Central memory CD4-positive, alpha-beta T cell (primary cell): ENCODE data around the gene SDK1.

ENCODE experiments used
- DNase-seq: peaks from one replicate; pipeline ENCODE4 v3.0.0; 2022

SDK1 gene

GRCh38 chr7:4265676-4266075 is 964.6 kb downstream of the SDK1 start:
- DNase-seq = no peak

GRCh38 chr7:4266270-4267040 is 965.4 kb downstream of the SDK1 start:
- no peak for DNase-seq

DNA sequence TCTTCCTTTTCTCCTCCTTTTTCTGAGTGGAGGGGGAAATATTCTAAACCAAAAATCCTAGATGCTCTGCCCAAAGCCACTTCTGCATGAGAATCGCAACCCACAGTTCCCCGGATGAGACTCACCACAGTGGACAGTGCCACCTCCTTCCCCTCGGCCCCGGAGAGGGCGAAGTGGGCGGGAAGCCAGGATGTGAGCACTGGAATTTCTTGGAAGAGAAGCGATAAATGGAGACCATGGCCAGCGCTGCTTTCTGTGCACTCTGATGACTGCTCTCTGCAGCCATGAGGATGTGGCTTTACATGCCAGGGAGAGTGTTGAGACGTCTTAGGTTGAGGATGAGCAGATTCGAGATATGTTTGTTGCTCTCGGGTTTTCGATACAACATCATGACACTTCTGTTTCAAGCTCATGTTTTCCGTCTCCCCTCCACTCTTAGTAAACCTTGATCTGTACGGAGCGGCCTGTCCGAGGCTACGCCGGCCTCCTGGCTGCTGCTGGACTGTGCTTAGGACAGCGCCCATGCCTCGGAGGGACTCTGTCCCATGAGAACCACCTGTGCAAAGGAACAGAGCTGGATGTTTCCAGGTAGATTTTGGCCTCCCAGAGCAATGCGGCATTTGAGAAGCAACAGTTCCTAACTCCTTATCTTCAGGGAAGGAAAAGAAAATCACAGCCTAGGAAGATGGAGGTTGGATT is 966.4 kb downstream of the SDK1 start:
- no peak for DNase-seq

GRCh38 chr7:4268040-4268965 is 967.3 kb downstream of the SDK1 start:
- DNase-seq = no peak

GRCh38 chr7:4269086-4269485 is 968.0 kb downstream of the SDK1 start:
- DNase-seq = no peak

GRCh38 chr7:4269746-4270145 is 968.7 kb downstream of the SDK1 start:
- no peak for DNase-seq

DNA sequence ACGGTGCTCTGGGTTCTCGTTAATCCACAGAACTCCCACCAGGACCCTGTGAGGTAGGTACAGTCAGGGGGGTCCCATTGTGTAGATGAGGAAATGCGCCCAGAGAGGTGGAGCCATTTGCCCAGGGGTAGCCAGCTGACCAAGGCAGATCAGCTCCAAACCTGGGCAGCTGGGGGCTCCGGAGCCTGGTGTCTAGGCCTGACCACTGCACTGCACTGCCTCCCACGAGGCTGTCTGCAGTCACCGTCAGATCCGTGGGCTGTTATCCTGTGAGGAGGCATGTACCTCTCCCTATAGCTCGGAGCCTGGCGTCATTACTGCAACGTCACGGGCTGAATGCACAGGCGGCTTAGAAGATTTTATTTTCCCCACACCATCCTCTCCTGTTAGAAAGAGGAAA is 969.2 kb downstream of the SDK1 start:
- DNase-seq = no peak

GRCh38 chr7:4270941-4271715 is 970.1 kb downstream of the SDK1 start:
- no peak for DNase-seq

GRCh38 chr7:4271716-4272015 is 970.6 kb downstream of the SDK1 start:
- no peak for DNase-seq

DNA sequence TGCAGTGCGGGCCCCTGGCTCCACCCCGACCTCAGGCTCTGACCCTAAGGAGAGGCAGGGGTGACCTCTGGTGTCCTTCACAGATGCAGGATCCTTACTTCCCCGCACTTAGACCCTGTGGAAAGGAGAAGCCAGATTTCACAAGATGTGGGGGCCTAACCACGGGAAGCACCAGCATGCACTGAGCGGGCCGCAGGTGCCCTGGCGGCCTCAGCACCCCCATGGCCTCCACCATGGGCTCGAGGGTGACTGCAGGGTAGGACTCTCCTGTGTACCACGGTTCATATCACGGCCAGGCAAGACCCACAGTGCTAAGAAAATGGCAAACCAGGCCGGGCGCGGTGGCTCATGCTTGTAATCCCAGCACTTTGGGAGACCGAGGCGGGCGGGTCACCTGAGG is 971.1 kb downstream of the SDK1 start:
- no peak for DNase-seq

- DNase-seq = no peak
These were observed 972.6 kb downstream of the SDK1 start for GRCh38 chr7:4273566-4274230.

- DNase-seq = no peak
These were observed 973.2 kb downstream of the SDK1 start for GRCh38 chr7:4274286-4274685.

- no peak for DNase-seq
These were observed 976.9 kb downstream of the SDK1 start for GRCh38 chr7:4277936-4278335.

GRCh38 chr7:4279216-4279615 is 978.2 kb downstream of the SDK1 start:
- no peak for DNase-seq

- DNase-seq = no peak
These were observed 980.4 kb downstream of the SDK1 start for GRCh38 chr7:4281231-4281993.

DNA sequence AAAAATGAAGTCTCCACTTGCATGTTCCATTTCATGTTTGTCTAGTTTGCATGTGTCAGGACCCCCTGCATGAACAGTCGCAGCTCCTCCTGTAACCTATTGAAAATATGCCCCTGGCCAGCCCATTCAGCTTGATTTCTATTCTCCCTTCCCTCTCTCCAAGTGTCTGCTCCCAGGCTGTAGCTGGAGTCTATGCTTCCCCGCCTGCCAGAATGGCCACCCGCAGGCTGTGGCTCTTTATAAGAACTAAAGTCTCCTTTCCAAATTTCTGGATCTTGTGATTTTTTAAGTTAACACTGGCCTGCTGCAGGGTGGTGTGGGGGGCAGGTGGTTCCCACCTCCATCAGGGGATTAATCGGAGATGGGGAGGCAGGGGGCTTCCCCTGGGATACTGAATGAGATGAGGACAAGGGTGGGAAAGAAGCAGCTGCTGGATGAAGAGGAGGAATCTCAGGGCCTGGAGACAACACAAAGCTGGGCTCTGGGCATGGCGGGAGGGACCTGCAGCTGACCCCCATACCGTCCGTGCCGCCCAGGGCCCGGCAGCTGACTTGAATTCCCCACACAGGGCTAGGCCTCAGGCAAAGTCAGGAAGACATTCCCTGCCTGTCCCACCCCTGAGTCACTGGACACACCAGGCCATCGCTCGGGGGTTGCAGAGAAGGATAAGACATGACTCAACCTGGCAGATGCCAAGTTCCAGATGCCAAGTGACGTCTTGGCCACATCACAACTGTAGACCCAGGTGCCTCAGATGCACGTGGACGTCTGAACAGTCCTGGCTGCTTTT is 981.6 kb downstream of the SDK1 start:
- DNase-seq = no peak

DNA sequence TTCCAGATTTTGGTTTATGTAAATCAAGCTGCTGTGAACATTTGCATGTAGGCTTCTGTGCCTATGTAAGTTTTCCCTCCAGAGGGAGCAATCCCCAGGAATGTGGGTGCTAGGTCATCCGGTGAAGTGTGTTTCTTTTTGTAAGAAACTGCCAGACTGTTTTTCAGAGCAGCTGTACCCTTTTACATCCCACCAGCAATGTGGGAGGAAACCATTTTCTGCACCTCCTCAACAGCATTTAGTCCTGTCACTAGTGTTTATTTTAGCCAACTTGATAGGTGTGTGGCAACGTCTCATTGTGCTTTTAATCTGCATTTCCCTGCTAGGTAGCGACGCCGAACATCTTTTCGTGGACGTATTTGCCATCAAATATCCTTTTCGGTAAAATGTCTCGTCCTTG is 985.3 kb downstream of the SDK1 start:
- DNase-seq = no peak

DNA sequence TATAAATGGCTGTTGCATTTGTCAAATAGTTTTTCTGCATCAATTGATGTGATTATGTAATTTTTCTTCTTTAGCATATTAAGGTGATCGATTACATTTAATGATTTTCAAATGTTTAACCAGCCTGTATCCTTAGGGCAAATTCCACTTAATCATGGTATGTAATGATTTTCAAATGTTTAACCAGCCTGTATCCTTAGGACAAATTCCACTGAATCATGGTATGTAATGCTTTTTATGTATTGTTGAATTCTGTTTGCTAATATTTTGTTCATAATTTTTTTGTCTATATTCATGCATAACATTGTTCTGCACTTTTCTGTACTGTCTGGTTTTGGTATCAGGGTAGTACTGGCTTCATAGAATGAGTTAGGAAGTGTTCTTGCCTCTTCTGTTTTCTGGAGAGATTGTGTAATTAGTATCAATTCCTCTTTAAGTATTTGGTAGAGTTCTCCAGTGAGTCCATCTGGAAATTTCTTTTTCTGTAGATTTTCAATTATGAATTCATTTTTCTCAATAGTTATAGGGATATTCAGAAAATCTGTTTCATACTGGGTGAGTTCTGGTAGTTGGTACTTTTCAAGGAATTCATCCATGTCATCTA is 987.8 kb downstream of the SDK1 start:
- no peak for DNase-seq

GRCh38 chr7:4297165-4297917 is 996.3 kb downstream of the SDK1 start:
- no peak for DNase-seq

DNA sequence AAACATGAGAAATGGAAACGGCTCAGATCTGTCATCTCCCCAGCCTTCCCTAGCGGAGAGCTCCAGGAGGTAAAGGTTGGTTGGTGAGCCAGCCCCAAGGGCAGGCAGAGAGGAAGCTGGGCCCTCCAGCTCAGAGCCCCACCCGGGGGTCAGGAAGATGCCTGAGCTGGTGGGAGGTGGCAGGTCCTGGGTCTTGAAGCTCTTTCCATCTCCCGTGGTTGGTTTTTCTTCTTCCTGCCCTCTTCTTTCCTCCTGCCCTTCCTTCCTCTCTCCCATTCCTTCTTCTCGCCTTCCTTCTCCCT is 996.8 kb downstream of the SDK1 start:
- no peak for DNase-seq
